NCI-H2196 (cell line): ENCODE measurements around the gene CBX4.

Experiments
- DNase-seq: peaks from one replicate; lab custom pipeline; 2025; ENCODE audit not compliant: unreplicated experiment; lab: John Stamatoyannopoulos, UW

Gene CBX4

GRCh38 chr17:79831265-79832217, 7.7 kb downstream of the CBX4 start:
- peak; percentile 100 for DNase-seq

- DNase-seq, result peak; percentile 84
Measured at GRCh38 chr17:79830763-79831264, 8.4 kb downstream of the CBX4 start.

- DNase-seq, result no peak
Measured at GRCh38 chr17:79830303-79830702, 8.9 kb downstream of the CBX4 start.

- DNase-seq, result no peak
Measured at GRCh38 chr17:79829457-79829856, 9.8 kb downstream of the CBX4 start.

GRCh38 chr17:79829004-79829403, 10.2 kb downstream of the CBX4 start:
- no peak for DNase-seq

GRCh38 chr17:79826841-79827578, 12.2 kb downstream of the CBX4 start:
- no peak for DNase-seq

GRCh38 chr17:79826204-79826680, 13.0 kb downstream of the CBX4 start:
- DNase-seq, result no peak

- no peak for DNase-seq
Measured at GRCh38 chr17:79825580-79825921, 13.7 kb downstream of the CBX4 start.

- DNase-seq, result no peak
Measured at GRCh38 chr17:79824893-79825579, 14.2 kb downstream of the CBX4 start.

GRCh38 chr17:79824234-79824633, 15.0 kb downstream of the CBX4 start:
- no peak for DNase-seq

- DNase-seq, result no peak
Measured at GRCh38 chr17:79822583-79823124, 16.6 kb downstream of the CBX4 start.

- DNase-seq, result no peak
Measured at GRCh38 chr17:79821331-79822095, 17.7 kb downstream of the CBX4 start.

- no peak for DNase-seq
Measured at GRCh38 chr17:79820959-79821330, 18.3 kb downstream of the CBX4 start.

GRCh38 chr17:79819534-79820276, 19.5 kb downstream of the CBX4 start:
- no peak for DNase-seq

- DNase-seq, result no peak
Measured at GRCh38 chr17:79819085-79819484, 20.2 kb downstream of the CBX4 start.

- no peak for DNase-seq
Measured at GRCh38 chr17:79818026-79818758, 21.0 kb downstream of the CBX4 start.

GRCh38 chr17:79815836-79816461, 23.3 kb downstream of the CBX4 start:
- DNase-seq, result no peak
